HUES6 (cell line): ENCODE results near the gene ARFGEF3.

Experiments used
- H3K27ac ChIP-seq: 2 replicates; pipeline ENCODE4 v1.7.0; 2013; ENCODE audit warnings: low read depth, mild to moderate bottlenecking, low read length, inconsistent platforms
- H3K27me3 ChIP-seq: 2 replicates; pipeline ENCODE4 v1.6.1; 2013; ENCODE audit warnings: low read length; ENCODE audit not compliant: control insufficient read depth, insufficient read depth
- H3K36me3 ChIP-seq: 2 replicates; pipeline ENCODE4 v1.6.1; 2013; ENCODE audit warnings: low read length; ENCODE audit not compliant: control insufficient read depth, insufficient read depth
- H3K4me1 ChIP-seq: 2 replicates; pipeline ENCODE4 v1.6.1; 2013; ENCODE audit warnings: low read length; ENCODE audit not compliant: control insufficient read depth, insufficient read depth
- H3K4me3 ChIP-seq: 2 replicates; pipeline ENCODE4 v1.5.1; 2013; ENCODE audit warnings: low read depth, low read length
- H3K9ac ChIP-seq: one replicate; pipeline ENCODE4 v1.6.1; 2013; ENCODE audit warnings: mild to moderate bottlenecking, low read length
- H3K9me3 ChIP-seq: 2 replicates; pipeline ENCODE4 v1.6.1; 2013; ENCODE audit warnings: low read depth, low read length; ENCODE audit not compliant: control insufficient read depth, insufficient read depth

The ARFGEF3 gene

GRCh38 chr6:138310294-138310693 lies 148.6 kb downstream of the ARFGEF3 start:
- Histone ChIP-seq H3K27ac (no peak overlapping the region), H3K9ac (no peak overlapping the region), H3K4me1 (no peaks in the 10 kb centered on the region), H3K9me3 (no peaks in the 10 kb centered on the region), H3K4me3 (no peak overlapping the region), H3K36me3 (peaks cover 7% of the 10 kb centered on the region; the same call in 1 of the 2 replicates), H3K27me3 (no peaks in the 10 kb centered on the region)

GRCh38 chr6:138310821-138311220 lies 149.1 kb downstream of the ARFGEF3 start:
- Histone ChIP-seq H3K36me3 (peaks cover 7% of the 10 kb centered on the region; the same call in 1 of the 2 replicates), H3K27me3 (no peaks in the 10 kb centered on the region), H3K9ac (no peak overlapping the region)

GRCh38 chr6:138311268-138311667 lies 149.5 kb downstream of the ARFGEF3 start:
- Histone ChIP-seq H3K27me3 (no peaks in the 10 kb centered on the region), H3K36me3 (peaks cover 7% of the 10 kb centered on the region; the same call in 1 of the 2 replicates), H3K27ac (no peak overlapping the region)

More at GRCh38 chr6:138310821-138311220, 149.1 kb downstream of the ARFGEF3 start:
- no peak overlapping the region for H3K27ac ChIP-seq
- no peak overlapping the region for H3K4me3 ChIP-seq
- no peaks in the 10 kb centered on the region for H3K9me3 ChIP-seq
- H3K4me1 ChIP-seq = no peaks in the 10 kb centered on the region

GRCh38 chr6:138318741-138319375 lies 157.1 kb downstream of the ARFGEF3 start:
- Histone ChIP-seq H3K9me3 (no peaks in the 10 kb centered on the region), H3K4me1 (no peaks in the 10 kb centered on the region), H3K9ac (no peak overlapping the region), H3K36me3 (peaks cover 20% of the 10 kb centered on the region; the same call in 1 of the 2 replicates), H3K27ac (no peak overlapping the region), H3K27me3 (no peaks in the 10 kb centered on the region), H3K4me3 (no peak overlapping the region)

More at GRCh38 chr6:138311268-138311667, 149.5 kb downstream of the ARFGEF3 start:
- no peak overlapping the region for H3K9ac ChIP-seq
- no peaks in the 10 kb centered on the region for H3K4me1 ChIP-seq
- no peaks in the 10 kb centered on the region for H3K9me3 ChIP-seq
- no peak overlapping the region for H3K4me3 ChIP-seq

- Histone ChIP-seq H3K27me3 (no peaks in the 10 kb centered on the region), H3K9me3 (0 out of 2 replicates have a peak, but pooled peaks cover 3% of the 10 kb centered on the region), H3K36me3 (peaks cover 17% of the 10 kb centered on the region; the same call in 1 of the 2 replicates), H3K9ac (no peak overlapping the region), H3K4me1 (no peaks in the 10 kb centered on the region), H3K4me3 (no peak overlapping the region), H3K27ac (no peak overlapping the region)
Measured at GRCh38 chr6:138321934-138322333, 160.2 kb downstream of the ARFGEF3 start.

- 0 out of 2 replicates have a peak, but pooled peaks cover 3% of the 10 kb centered on the region for H3K9me3 ChIP-seq
- H3K27me3 ChIP-seq = no peaks in the 10 kb centered on the region
- H3K36me3 ChIP-seq = peaks cover 14% of the 10 kb centered on the region; the same call in 1 of the 2 replicates
- no peak overlapping the region for H3K27ac ChIP-seq
- H3K9ac ChIP-seq = no peak overlapping the region
- no peak overlapping the region for H3K4me3 ChIP-seq
- no peaks in the 10 kb centered on the region for H3K4me1 ChIP-seq
Measured at GRCh38 chr6:138323821-138324220, 162.1 kb downstream of the ARFGEF3 start.

GRCh38 chr6:138328210-138328609 lies 166.5 kb downstream of the ARFGEF3 start:
- Histone ChIP-seq H3K27ac (no peak overlapping the region), H3K9me3 (0 out of 2 replicates have a peak, but pooled peaks cover 3% of the 10 kb centered on the region), H3K36me3 (peaks cover 7% of the 10 kb centered on the region; the same call in 1 of the 2 replicates), H3K9ac (no peak overlapping the region), H3K4me1 (peaks cover 38% of the 10 kb centered on the region), H3K4me3 (no peak overlapping the region), H3K27me3 (no peaks in the 10 kb centered on the region)

GRCh38 chr6:138330763-138331162 lies 169.0 kb downstream of the ARFGEF3 start:
- Histone ChIP-seq H3K4me3 (no peak overlapping the region), H3K27ac (peak overlapping the region; percentile 93), H3K9me3 (0 out of 2 replicates have a peak, but pooled peaks cover 3% of the 10 kb centered on the region), H3K4me1 (peaks cover 38% of the 10 kb centered on the region), H3K27me3 (no peaks in the 10 kb centered on the region), H3K36me3 (peaks cover 5% of the 10 kb centered on the region; the same call in 1 of the 2 replicates), H3K9ac (peak overlapping the region; percentile 52)

GRCh38 chr6:138331444-138331843 lies 169.7 kb downstream of the ARFGEF3 start:
- Histone ChIP-seq H3K4me1 (peaks cover 38% of the 10 kb centered on the region), H3K9ac (peak overlapping the region; percentile 85), H3K27ac (peak overlapping the region; percentile 93), H3K27me3 (no peaks in the 10 kb centered on the region), H3K9me3 (0 out of 2 replicates have a peak, but pooled peaks cover 3% of the 10 kb centered on the region), H3K4me3 (peak overlapping the region; percentile 16; the same call in 1 of the 2 replicates), H3K36me3 (peaks cover 5% of the 10 kb centered on the region; the same call in 1 of the 2 replicates)

GRCh38 chr6:138331984-138332383 lies 170.2 kb downstream of the ARFGEF3 start:
- Histone ChIP-seq H3K4me1 (peaks cover 38% of the 10 kb centered on the region), H3K9ac (peak overlapping the region; percentile 85), H3K9me3 (0 out of 2 replicates have a peak, but pooled peaks cover under 1% of the 10 kb centered on the region), H3K27me3 (no peaks in the 10 kb centered on the region), H3K27ac (peak overlapping the region; percentile 93), H3K36me3 (peaks cover 5% of the 10 kb centered on the region; the same call in 1 of the 2 replicates), H3K4me3 (peak overlapping the region; percentile 7; the same call in 1 of the 2 replicates)

GRCh38 chr6:138334000-138334399 lies 172.3 kb downstream of the ARFGEF3 start:
- Histone ChIP-seq H3K4me3 (no peak overlapping the region), H3K9ac (no peak overlapping the region)

More at GRCh38 chr6:138334000-138334399, 172.3 kb downstream of the ARFGEF3 start:
- no peak overlapping the region for H3K27ac ChIP-seq
- H3K4me1 ChIP-seq = peaks cover 40% of the 10 kb centered on the region
- no peaks in the 10 kb centered on the region for H3K9me3 ChIP-seq
- no peaks in the 10 kb centered on the region for H3K27me3 ChIP-seq
- peaks cover 5% of the 10 kb centered on the region; the same call in 1 of the 2 replicates for H3K36me3 ChIP-seq
